GM18498 (cell line): ENCODE measurements around the gene BCAS1.
"Not testable (repeated sequence)": the region's sequence is repeated elsewhere in the genome, so short reads cannot be mapped to it uniquely, and the experiment has no call there.

Source experiments
- ATAC-seq: cut with Tn5 transposase; IDR thresholded peaks from one replicate; pipeline ENCODE4 v1.9.1; 2021; ENCODE audit warnings: mild to moderate bottlenecking, moderate library complexity; ENCODE audit not compliant: unreplicated experiment

Gene BCAS1

DNA sequence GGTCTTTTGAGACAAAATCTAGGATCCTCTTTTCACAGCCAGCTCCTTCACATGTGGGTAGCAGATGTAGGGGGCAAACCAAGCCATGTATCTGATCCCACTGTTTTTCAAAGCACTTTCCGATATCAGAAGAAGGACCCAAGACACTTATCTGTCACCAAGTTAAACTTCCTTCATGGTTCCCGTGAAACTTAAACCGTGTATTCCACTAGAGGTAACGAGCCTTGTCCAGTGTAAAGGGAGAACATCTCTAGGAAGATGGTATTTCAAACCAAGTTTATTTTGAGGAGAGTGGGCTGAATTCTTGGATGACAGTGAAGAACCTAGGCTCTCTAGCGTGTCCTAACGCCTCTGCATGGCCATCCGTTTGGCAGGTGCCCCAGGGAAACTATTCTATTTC lies 76.3 kb downstream of the BCAS1 start:
- ATAC-seq = no peak

DNA sequence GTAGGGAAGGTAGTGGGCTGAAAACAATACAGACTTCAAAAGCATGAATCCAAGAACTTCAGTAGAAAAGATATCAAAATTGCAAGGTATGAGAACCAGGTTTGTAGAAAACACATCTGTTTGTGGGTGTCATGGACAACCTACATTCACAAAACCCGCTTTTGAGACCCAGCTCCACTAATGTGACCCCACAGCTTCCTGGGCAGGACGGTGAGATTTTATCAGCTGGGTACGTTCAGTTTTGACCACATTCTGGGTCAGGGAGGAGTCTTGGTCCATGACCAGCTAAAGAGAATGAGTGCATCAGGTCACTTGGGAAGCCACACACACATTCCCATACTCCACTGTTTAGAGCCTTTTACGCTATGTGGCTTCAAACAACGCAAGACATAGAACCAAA lies 77.1 kb downstream of the BCAS1 start:
- no peak for ATAC-seq

DNA sequence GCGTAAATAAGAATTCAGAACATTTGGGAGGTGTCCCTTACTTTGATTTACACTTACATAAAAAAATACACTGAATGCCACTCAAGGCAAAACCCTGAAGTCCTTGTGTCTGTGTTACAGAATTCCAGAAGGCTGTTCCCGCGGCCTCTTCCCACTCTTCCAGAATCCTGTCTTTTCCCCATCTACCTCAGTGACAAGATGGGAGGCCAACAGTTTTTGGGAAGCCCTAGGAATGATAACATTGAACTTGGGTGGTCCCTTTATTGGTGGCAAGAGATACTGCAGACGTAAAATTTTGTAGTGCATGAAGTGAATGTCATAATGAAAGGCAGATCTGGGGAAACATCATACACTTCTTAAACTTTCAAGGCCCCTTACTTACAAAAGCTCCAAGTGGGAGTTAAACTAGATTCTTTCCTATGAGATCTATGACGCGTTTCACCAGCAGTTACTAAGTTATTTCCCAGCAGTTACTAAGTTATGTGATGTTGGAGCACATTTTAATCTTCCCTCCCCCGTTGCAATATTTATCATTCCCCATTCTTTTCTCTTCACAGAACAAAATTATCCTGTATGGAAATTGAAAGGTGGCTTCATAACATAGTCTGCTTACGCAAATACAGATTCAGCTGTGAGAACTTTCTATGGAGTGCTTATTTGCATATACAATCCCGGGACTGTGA lies 79.5 kb downstream of the BCAS1 start:
- no peak for ATAC-seq

DNA sequence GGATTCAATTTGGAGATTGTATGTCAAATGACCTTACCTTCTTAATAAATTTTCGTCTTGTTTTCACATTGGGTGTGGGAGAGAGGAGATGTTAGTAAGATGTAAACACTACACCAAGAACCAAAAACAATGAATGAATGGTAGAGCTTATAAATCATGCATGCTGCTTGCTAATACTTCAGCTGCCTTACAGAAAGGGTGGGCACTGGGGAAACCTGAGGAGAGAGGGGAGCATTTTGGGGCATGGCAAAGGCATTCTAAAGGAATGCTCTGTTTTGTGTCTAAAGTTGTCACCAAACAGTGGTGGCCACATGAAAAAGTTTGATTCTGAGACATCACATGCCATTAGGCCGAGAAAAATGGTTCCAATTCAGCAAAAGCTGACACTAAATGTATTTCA lies 80.4 kb downstream of the BCAS1 start:
- no peak for ATAC-seq

DNA sequence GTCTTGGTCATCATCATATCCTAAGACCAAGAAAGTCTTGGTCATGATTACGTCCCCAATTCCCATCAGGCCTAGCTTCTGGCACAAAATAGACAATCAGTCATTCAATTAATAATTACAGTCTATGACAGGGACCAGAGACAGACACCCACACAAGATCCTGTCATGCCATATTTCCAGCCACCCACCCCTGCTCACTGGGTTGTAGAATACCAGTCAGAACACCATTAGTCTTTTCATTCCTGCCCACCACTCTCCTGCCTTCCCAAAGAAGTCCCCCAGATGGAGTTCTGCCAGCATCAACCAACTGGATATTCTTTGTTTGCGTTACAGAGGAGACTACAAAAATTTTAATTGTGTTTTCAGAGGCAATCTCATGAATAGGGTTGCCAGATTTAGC lies 81.0 kb downstream of the BCAS1 start:
- ATAC-seq = no peak

DNA sequence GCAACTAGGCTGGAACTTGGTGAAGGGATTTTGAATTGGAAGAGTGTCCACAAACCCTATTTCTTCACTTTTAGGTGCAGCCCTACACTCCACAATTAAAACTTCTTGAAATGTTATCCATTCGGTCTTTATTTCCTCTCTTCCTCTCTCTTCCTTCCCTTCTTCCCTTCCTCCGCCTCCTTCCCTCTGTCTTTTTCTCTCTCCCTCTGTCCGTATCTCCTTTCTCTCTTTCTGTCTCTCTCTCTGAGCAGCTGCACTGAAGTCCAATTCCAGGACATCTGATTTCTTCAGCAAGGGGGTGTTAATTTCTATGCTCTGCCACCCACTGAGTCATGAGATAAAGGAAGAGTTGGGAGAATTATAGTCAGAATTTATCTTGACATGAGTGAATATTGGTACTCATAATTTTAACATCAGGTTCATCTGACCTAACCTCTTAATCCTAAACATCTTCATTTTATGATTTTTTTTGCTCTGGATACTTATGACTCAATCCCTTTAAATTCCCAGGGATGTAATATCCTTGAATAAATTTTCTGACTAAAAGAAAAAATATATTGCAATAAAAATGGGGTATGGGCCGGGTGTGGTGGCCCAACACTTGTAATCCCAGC lies 84.2 kb downstream of the BCAS1 start:
- no peak for ATAC-seq

DNA sequence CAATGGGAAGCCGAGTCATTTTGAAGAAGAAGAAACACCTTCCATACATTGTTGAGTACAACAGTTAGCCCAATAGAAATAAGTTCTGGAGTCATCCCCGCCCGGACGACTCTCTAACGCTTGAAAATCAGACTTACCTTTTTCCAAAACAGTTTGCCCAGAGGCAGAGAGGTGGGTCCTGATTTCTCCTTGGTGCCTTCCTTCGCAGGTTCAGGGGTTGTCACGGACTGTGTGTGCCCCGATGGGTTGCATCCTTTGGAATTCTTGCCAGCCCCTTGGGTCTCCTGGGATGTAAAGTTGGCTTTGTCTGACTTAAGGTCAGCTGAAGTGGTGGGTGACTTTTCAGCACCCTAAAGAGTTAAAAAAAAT lies 85.3 kb downstream of the BCAS1 start:
- no peak for ATAC-seq

DNA sequence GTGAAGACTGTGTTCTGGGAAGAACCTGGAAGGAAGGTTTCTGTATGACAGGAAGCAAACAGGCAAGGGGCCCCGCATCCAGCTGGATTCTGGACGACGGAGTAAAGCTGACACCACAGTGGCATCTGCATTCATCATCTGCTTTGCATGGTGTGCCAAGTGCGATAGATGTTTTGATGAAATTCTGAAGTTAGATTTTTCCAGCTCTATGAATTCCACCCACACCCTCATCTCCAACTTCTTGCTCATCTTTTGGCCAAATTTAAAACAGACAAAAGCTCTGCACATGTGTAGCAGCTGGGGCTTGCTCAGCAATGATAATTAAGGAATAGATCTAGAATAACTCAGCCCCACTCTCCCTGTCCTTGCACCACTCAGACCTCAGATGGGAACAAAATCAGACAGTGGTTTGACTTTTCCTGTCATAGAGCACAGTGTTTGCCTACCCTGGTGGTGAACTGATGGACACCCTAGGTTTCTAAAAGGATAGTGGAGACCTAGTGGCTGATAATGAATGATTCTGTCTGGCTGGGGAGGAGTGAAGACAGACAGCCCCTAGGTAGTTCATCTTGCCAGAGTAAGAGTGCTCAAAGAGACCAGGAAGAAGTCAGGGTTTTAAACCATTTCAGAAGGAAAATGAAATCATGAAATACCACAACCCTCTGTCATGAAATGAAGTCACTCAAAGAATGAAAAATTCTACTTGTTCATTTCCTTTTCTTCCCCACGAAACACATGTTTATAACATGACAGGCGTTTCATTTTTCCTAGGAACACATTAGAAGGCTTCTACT lies 85.8 kb downstream of the BCAS1 start:
- no peak for ATAC-seq

DNA sequence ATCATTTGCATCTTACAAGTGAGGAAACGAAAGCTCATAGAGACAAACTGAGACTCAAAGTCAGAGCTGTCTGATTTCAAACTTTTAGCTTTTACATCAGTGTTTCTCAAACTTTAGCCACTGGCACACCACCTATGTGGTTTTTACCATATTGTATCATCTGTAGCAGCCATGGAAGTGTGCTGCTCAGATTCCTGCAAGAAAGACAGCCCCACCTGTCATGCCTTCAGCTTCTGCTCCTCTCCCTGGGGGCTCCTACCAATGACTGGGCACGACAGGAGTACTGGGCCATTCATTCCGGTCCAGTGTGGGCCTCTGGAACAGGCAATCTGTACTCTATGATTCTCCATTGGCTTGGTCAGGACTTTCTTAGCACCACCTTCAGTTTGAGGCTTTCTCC lies 87.0 kb downstream of the BCAS1 start:
- ATAC-seq = no peak

DNA sequence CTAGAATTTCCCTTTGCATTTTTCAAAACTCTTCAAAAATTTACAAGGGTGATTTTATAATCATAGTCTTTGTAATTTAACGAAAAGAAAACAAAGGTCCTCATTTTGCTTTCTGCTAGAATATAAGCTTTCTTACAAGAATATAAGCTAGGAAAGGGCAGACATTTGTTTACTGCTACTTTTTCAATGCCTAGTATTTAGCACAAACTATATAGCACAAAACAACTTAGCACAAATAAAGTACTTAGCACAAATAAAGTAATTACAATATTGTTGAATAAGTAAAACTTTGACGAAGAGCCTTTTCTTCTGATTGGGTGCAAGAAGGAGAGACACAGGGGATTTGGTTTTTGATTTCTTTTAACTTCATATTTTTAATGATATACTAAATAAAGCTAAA lies 87.8 kb downstream of the BCAS1 start:
- no peak for ATAC-seq

DNA sequence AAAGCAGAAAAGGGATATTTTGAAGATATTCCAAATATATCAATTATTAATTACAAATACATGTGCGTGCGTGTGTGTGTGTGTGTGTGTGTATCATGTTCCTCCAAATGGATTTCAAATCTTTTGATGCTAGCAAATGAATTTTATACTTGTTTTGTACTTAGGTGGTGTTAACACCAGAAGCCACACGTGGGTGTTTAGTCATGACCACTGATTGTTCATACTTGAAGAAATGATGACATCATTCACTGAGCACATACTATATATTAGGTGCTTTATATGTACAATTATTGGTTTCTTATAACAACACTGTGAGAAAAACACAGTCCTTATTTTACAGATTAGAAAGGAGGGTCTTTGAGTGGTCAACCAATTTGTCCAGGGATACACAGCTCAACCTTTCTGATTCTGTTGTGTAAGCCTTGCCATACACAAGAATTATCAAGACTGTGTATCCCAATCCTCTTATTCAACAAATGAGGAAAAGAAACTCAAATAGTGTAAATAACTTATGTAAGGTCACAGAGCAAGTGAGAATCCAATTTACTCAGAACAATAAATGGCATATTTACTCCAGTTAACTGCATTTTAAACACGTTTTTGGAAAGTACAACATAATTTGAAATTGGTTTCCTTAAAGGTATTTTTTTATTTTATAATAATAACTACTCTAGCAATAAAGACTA lies 88.5 kb downstream of the BCAS1 start:
- ATAC-seq = no peak

DNA sequence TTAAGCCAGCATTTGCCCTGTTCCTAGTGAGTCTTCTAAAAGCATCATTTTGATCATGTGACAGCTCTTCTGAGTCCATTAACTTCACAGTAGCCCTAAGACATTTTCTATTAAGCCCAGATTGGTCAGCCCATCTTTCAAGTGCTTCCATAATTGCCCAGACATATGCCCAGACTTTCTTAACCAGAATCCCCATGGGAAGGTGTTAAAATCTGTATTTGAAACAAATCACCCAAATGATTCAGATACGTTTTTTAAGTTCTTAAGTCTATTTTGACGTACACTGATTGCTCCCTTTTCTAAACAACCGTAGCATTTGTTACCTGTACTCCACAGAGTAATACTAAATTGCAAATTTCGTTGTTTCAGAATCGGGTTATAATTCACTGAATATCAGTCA lies 89.3 kb downstream of the BCAS1 start:
- ATAC-seq = no peak

DNA sequence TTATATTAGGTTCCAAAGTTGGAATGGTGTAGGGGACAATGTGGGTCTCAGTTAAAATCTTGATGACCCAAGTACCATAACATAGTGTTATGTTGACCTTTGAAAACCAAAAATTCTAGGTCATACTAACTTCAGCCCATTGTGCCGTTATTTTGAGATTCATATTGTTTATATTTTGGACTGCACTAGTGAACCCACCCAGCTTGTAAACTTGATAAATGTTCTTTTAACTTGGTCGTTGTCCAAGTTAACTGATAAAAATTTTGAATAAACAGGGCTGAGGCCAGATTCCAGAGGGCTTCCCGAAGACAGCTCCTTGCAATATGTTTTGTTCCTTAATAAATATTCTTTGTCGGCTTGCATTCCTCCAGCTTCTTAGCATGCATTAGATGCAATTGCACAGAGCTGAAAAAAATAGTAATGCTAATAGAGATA lies 90.3 kb downstream of the BCAS1 start:
- no peak for ATAC-seq

DNA sequence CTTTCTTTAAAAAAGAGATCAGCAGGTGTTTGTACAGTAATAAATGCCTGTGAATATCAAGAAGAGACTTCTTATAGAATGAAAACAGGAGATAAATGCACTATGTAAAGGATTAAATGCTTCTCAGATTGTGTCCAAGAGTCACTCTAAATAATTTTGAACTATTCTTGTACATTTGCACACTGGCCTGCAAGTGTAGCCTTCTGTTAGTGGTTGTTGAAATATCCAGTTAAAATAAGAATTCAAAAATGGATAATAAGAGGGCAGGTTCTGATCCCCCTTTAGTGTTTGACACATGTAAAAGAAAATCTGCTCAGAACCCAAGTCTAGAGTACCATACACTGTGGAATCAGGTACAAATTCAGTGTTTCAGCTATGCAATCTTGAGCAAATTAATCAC lies 91.9 kb downstream of the BCAS1 start:
- no peak for ATAC-seq

DNA sequence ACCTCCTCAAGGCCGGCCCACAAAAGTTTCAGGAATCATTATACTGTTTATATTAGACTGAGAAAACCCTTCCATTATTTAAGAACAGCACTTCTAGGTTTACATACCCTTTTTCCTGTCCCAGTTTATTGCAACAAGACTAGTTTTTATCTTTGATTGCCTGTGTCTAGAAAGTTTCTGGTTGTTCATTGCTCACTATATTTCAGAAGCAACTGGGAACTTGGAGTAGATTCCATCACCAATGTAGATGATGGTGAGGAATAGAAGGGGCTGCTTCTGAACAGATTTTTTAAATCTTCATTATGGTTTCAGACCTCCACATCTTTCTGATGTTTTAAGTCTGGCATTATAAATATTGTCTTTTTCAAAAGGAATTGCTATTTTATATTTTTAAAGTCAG lies 93.0 kb downstream of the BCAS1 start:
- no peak for ATAC-seq

DNA sequence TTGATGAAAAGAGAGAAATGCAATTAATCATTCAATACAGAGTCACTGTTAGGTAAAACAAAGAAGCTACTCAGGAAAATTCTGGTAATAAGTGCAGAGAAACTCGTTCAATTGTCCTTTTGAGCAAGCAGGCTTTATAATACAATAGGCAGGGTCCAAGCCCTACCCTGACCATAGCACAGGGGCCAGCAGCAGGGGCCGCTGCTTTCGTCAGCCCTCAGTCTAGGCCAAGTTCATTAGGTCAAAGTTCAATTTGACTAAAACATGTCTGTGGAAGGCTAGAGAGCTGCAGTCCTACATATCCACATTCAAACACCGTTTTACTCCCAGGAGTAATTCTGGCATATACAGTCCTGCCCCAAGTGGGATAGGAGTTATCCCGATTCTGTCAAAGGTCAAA lies 94.6 kb downstream of the BCAS1 start:
- no peak for ATAC-seq

DNA sequence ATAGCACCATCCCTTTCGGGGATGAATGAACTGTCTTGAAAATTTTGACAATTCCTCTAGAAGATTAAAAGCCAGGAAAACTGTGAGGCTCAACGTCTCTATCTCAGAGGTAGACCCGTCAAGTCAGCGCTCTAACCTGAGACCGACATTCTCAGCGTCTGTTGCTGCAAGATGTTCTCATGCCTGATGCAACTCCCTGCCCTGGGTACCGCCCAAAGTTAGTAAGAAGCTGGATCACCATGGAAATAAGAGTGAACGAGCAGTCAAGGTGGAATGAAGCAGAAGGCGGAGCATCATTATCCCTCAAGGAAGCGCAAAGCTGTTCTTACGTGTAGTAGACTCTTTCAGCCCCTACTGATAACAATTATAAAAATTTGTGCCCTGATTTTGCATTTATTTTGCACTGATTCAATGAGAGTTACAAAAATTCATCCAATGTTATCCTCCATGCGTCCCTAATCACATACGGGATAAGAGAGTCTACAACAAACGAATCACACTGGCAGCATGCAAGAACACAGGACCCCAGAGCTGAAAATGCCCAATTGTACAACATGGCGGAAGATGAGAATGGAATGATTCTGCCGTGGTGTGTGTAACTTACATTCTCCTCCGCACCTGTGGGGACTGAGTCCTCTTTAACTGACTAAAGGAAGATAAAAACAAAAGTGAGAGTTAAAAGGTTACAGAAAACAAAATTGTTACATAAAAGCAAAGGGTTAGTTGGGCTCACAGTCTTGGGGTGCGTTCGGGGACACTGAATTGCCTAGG lies 95.4 kb downstream of the BCAS1 start:
- ATAC-seq = no peak

DNA sequence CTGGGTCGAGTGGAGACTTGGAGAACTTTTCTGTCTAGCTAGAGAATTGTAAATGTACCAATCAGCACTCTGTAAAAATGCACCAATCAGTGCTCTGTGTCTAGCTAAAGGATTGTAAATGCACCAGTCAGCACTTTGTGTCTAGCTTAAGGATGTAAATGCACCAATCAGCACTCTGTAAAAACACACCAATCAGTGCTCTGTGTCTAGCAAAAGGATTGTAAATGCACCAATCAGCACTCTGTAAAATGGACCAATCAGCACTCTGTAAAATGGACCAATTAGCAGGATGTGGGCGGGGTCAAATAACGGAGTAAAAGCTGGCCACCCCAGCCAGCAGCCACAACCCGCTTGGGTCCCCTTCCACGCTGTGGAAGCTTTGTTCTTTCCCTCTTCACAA lies 96.5 kb downstream of the BCAS1 start:
- ATAC-seq = not testable (repeated sequence)

DNA sequence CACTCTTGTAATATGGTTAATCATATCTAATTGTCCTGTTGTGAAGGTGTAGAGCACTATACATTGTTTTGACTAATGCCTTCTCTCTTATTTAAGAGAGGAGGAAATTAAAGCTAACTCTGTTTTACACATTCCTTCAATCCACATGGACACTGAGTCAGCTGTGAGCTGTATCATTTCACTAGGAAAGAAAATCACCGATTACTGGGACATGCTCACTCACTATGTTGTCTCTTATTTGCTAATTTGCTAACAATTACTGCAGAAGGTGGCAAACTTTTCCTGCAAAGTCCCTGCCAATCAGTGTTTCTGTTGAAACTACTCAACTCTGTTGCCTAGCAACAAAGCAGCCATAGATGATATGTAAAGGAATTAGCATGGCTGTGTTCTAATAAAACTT lies 98.2 kb downstream of the BCAS1 start:
- ATAC-seq = no peak

DNA sequence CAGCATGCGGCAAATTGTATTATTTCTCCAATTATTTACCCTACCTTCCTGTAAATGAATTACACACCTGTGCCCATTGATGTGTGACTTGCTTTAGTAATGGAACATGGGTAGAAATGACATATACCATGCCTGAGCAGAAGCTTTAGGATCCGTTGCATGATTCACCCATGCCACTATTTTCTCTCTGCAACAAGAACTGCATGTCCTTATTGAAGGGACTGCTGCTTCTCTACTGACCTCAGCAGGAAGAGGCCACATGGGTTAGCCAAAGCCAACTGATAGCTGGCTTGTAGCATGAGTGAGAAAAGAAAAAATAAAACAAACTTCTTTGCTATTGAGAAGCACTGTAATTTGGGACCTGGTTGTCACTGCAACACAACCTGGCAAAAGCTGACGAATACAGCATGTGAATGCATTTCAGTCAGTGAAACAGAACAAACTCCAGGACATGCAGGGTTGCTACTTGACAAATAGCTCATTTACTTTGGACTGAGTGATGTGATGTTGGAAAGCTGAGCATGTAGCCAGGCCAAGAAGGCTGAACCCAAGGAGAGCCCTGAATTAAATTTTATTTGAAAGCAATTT lies 99.2 kb downstream of the BCAS1 start:
- no peak for ATAC-seq

DNA sequence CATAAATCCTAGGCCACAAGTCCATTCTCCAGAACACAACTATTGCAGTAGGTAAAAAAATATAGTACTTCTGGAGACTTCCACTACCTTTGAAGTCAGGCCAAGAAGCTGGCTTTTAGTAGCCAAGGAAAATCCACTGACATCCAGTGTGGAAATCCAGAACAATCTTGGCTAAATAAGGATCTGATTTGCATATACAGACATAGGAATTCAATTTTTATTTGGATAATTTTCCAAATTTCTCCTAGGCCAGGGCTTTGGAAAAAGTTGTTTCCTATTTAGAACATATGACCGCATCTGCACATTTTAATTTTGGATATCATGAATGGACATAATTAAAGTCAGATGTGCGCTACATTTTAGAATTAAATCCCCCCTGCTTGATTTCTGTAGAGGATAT lies 100.2 kb downstream of the BCAS1 start:
- ATAC-seq = no peak
